H1 (cell line): Measurements from ENCODE around the gene GSX1. TPM values are rescaled to one million over a fixed set of nuclear protein-coding genes. Genes with fewer than 3 reads are reported as not detected.

Experiments
- polyA plus RNA-seq, 7 experiments: library from polyadenylated mRNA; depleted of rRNA in 3 of 7; stranded (reverse) in 5 of 7; unstranded in 2 of 7; fragments of >200 nt in 5 of 7; fragments of 200-250 nt in 2 of 7; gene quantifications; 1 replicate in 5 of 7; 2 replicates in 1 of 7; 4 replicates in 1 of 7; pipeline versions ENCODE4 v1.2.1 to v1.2.3, GENCODE V29; 2011 to 2013; ENCODE audit warnings: missing spikeins in 2 of 7, mixed read lengths in 2 of 7
- total RNA-seq: library from RNA; stranded (reverse); fragmentation: NEBNext Ultra II Directional; extraction: Animal tissue kit (Norgen Biotek cat#: 25700); gene quantifications from 2 replicates; pipeline ENCODE4 v1.2.1, GENCODE V29; 2021
- TF ChIP-seq, protein P1 (sequence below): fragments of 300-600 bp; sonication (generic); IDR thresholded peaks from 2 replicates; pipeline ENCODE4 v1.7.1; 2012; ENCODE audit warnings: low read length, moderate library complexity, mild to moderate bottlenecking, inconsistent platforms; ENCODE audit not compliant: insufficient replicate concordance

GSX1 gene
- total and polyA plus RNA-seq, 2 of the 8 experiments (the other 6 are each of a cell fraction or from before 2014, with no cell fraction given): not detected

DNA sequence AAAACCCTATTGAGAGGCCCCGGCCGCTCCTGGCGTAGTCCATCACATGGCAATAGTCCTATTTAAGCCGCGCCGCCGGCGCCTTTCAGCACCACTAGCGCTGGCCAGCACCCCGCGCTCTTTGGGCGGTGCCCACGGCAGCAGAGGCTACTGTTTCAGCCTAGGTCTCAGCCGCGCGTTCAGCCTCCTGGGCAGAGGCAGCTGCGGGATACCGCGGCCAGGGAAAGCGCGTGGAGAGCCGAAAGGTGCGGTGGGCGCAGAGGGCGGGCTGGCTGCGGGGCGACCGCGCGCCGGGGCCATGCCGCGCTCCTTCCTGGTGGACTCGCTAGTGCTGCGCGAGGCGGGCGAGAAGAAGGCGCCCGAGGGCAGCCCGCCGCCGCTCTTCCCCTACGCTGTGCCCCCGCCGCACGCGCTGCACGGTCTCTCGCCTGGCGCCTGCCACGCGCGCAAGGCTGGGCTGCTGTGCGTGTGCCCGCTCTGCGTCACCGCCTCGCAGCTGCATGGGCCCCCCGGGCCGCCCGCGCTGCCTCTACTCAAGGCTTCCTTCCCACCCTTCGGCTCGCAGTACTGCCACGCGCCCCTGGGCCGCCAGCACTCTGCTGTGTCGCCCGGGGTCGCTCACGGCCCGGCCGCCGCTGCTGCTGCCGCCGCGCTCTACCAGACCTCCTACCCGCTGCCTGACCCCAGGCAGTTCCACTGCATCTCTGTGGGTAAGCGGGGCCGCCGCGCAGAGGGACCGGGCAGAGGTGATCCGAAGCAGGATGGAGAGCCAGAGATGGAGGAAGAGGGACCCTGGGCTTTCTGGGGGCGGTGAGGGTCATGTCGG lies at the start of gene GSX1 (continued):
- TF ChIP-seq, protein P1, sequence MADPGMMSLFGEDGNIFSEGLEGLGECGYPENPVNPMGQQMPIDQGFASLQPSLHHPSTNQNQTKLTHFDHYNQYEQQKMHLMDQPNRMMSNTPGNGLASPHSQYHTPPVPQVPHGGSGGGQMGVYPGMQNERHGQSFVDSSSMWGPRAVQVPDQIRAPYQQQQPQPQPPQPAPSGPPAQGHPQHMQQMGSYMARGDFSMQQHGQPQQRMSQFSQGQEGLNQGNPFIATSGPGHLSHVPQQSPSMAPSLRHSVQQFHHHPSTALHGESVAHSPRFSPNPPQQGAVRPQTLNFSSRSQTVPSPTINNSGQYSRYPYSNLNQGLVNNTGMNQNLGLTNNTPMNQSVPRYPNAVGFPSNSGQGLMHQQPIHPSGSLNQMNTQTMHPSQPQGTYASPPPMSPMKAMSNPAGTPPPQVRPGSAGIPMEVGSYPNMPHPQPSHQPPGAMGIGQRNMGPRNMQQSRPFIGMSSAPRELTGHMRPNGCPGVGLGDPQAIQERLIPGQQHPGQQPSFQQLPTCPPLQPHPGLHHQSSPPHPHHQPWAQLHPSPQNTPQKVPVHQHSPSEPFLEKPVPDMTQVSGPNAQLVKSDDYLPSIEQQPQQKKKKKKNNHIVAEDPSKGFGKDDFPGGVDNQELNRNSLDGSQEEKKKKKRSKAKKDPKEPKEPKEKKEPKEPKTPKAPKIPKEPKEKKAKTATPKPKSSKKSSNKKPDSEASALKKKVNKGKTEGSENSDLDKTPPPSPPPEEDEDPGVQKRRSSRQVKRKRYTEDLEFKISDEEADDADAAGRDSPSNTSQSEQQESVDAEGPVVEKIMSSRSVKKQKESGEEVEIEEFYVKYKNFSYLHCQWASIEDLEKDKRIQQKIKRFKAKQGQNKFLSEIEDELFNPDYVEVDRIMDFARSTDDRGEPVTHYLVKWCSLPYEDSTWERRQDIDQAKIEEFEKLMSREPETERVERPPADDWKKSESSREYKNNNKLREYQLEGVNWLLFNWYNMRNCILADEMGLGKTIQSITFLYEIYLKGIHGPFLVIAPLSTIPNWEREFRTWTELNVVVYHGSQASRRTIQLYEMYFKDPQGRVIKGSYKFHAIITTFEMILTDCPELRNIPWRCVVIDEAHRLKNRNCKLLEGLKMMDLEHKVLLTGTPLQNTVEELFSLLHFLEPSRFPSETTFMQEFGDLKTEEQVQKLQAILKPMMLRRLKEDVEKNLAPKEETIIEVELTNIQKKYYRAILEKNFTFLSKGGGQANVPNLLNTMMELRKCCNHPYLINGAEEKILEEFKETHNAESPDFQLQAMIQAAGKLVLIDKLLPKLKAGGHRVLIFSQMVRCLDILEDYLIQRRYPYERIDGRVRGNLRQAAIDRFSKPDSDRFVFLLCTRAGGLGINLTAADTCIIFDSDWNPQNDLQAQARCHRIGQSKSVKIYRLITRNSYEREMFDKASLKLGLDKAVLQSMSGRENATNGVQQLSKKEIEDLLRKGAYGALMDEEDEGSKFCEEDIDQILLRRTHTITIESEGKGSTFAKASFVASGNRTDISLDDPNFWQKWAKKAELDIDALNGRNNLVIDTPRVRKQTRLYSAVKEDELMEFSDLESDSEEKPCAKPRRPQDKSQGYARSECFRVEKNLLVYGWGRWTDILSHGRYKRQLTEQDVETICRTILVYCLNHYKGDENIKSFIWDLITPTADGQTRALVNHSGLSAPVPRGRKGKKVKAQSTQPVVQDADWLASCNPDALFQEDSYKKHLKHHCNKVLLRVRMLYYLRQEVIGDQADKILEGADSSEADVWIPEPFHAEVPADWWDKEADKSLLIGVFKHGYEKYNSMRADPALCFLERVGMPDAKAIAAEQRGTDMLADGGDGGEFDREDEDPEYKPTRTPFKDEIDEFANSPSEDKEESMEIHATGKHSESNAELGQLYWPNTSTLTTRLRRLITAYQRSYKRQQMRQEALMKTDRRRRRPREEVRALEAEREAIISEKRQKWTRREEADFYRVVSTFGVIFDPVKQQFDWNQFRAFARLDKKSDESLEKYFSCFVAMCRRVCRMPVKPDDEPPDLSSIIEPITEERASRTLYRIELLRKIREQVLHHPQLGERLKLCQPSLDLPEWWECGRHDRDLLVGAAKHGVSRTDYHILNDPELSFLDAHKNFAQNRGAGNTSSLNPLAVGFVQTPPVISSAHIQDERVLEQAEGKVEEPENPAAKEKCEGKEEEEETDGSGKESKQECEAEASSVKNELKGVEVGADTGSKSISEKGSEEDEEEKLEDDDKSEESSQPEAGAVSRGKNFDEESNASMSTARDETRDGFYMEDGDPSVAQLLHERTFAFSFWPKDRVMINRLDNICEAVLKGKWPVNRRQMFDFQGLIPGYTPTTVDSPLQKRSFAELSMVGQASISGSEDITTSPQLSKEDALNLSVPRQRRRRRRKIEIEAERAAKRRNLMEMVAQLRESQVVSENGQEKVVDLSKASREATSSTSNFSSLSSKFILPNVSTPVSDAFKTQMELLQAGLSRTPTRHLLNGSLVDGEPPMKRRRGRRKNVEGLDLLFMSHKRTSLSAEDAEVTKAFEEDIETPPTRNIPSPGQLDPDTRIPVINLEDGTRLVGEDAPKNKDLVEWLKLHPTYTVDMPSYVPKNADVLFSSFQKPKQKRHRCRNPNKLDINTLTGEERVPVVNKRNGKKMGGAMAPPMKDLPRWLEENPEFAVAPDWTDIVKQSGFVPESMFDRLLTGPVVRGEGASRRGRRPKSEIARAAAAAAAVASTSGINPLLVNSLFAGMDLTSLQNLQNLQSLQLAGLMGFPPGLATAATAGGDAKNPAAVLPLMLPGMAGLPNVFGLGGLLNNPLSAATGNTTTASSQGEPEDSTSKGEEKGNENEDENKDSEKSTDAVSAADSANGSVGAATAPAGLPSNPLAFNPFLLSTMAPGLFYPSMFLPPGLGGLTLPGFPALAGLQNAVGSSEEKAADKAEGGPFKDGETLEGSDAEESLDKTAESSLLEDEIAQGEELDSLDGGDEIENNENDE: no peak
